Neutrophil (primary cell): ENCODE results near the gene HDGFL3.

Source experiments
- H3K27ac ChIP-seq: fragments of 200-600 bp; sonication (generic); 2 replicates; pipeline ENCODE4 v1.5.1; 2016; ENCODE audit warnings: mild to moderate bottlenecking, moderate library complexity
- H3K27me3 ChIP-seq: fragments of 200-600 bp; sonication (generic); 2 replicates; pipeline ENCODE4 v1.6.0; 2016; ENCODE audit warnings: mild to moderate bottlenecking
- H3K36me3 ChIP-seq: fragments of 200-600 bp; sonication (generic); 2 replicates; pipeline ENCODE4 v1.5.1; 2017
- H3K4me1 ChIP-seq, 2 experiments: fragments of 200-600 bp in 1 of 2; sonication (generic) in 1 of 2; 1 replicate in 1 of 2; 2 replicates in 1 of 2; pipeline versions ENCODE4 v1.5.1 to v1.6.1; 2013 to 2016; ENCODE audit warnings: low read depth in 1 of 2, low read length in 1 of 2, mild to moderate bottlenecking in 1 of 2, moderate library complexity in 1 of 2; ENCODE audit not compliant: control insufficient read depth in 1 of 2, insufficient read depth in 1 of 2
- H3K4me3 ChIP-seq, 2 experiments: fragments of 200-600 bp in 1 of 2; sonication (generic) in 1 of 2; 1 replicate in 1 of 2; 2 replicates in 1 of 2; pipeline ENCODE4 v1.5.1; 2013 to 2016; ENCODE audit warnings: low read depth in 1 of 2, low read length in 1 of 2, mild to moderate bottlenecking in 1 of 2, moderate library complexity in 1 of 2
- H3K9me3 ChIP-seq: fragments of 200-600 bp; sonication (generic); 2 replicates; pipeline ENCODE4 v1.5.1; 2016
- TF ChIP-seq, protein P1 (sequence below): fragments of 200-600 bp; sonication (generic); IDR thresholded peaks from 2 replicates; pipeline ENCODE4 v1.5.1; 2016; ENCODE audit warnings: antibody characterized with exemption

HDGFL3 gene

DNA sequence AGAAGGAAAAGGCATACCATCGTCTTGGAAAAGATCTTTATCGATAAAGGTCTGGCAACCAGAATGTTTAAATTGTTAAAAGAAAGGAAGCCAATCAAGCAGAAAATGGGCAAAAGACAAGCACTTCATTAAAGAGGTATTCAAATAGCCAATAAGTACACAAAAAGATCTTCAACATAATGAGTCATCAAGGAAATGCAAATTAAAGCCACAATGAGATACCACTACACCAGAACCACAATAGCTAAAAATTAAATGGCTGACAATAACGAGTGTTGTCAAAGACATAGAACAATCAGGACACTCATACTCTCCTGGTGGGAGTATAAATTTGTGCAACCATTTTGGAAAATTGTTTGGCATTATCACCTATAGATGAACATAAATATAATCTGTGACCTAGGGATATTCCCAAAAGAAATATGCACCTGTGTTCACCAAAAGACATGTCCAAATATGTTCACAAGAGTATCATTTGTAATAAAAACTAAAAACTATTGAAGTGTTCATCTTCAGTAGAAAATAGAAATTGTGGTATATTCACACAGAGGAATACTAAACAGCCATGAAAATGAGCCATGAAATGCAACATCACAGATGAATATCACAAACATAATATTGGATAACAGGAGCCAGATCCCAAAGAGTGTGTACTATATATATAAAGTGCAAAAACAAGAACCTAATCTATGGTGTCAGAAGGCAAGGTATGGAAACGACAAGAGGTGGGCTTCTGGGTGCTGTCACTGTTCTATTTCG, 126.2 kb downstream of the HDGFL3 start:
- H3K4me1 ChIP-seq: no peaks in the 10 kb centered on the region
- TF ChIP-seq, protein P1, sequence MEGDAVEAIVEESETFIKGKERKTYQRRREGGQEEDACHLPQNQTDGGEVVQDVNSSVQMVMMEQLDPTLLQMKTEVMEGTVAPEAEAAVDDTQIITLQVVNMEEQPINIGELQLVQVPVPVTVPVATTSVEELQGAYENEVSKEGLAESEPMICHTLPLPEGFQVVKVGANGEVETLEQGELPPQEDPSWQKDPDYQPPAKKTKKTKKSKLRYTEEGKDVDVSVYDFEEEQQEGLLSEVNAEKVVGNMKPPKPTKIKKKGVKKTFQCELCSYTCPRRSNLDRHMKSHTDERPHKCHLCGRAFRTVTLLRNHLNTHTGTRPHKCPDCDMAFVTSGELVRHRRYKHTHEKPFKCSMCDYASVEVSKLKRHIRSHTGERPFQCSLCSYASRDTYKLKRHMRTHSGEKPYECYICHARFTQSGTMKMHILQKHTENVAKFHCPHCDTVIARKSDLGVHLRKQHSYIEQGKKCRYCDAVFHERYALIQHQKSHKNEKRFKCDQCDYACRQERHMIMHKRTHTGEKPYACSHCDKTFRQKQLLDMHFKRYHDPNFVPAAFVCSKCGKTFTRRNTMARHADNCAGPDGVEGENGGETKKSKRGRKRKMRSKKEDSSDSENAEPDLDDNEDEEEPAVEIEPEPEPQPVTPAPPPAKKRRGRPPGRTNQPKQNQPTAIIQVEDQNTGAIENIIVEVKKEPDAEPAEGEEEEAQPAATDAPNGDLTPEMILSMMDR: no peak
- no peaks in the 10 kb centered on the region for H3K36me3 ChIP-seq
- H3K27me3 ChIP-seq: peaks cover 53% of the 10 kb centered on the region
- no peak overlapping the region for H3K4me3 ChIP-seq
- no peaks in the 10 kb centered on the region for H3K9me3 ChIP-seq
- no peak overlapping the region for H3K27ac ChIP-seq

DNA sequence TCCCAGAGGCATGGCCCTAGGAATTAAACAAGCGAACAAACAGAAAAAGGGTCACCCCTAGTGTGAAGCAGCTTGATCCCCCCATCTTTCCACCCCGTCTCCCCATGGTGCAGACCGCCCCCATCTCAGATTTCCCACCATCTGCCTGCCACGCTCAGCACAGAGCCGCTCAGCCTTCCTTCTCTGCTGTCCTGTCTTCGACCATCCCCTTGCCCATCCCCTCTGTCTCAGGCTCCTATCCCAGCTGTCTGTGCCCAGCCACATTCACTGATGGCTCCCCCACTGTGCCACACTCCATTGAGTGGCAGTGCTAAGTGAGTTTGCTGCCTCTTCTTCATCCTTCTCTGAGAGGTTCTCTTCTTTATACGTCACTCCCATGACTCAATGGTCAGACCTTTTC, 128.9 kb downstream of the HDGFL3 start:
- Histone ChIP-seq H3K27me3 (peaks cover 54% of the 10 kb centered on the region), H3K4me3 (no peak overlapping the region), H3K36me3 (no peaks in the 10 kb centered on the region), H3K9me3 (no peaks in the 10 kb centered on the region), H3K4me1 (no peaks in the 10 kb centered on the region), H3K27ac (no peak overlapping the region)
- TF ChIP-seq, protein P1: no peak
